Epithelial cell of prostate (primary cell): ENCODE measurements around the gene ZNF660.

ENCODE experiments used
- DNase-seq: peaks from one replicate; pipeline ENCODE4 v3.0.0-alpha.2; 2011; ENCODE audit warnings: low read depth, low spot score
- H3K27ac ChIP-seq: fragments of 450-650 bp; 2 replicates; pipeline ENCODE4 v1.5.1; 2017; ENCODE audit warnings: mild to moderate bottlenecking

Gene ZNF660

DNA sequence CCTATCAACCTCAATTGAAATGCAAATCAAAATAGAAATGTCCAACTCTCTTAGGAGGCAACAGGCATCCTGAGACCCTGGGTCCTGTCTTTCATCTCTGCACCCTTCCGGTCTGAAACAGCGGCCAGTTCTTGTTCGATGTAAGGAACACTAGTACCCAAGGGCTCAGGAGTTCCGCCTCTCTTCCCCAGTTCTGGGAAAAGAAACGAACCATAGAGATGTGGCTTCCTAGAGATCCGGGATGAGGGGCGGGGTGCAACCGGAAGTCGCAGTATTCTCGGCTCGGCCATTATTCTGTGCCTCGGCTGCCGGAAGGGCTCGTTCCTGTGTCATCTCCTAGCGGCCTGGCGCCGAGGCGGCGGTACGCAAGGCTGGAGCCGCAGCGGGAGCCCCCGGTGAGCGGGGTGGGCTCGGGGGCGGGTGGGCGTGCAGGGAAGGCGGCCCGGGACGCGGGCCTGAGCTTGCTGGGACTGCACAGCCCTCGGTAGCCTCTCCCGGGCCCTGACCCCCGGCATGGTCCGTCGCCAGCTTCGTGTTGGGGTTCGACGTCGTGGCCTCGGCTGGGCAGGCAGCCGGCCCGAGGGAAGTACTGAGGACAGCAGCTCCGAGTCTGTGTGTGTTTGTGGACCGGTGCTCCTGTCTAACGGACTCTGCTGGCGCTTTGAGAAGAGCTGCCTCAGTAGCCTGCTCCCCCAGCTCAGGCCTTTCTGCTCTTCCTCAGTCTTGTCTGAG is 40.2 kb downstream of the ZNF660 start, which contains the start of gene ZNF197:
TSS of gene ZNF197 (plus strand) at position 288 of the 732 bp plus-strand sequence. CDS start 4,119 bp downstream, outside the sequence.
- peak within 1 kb of the TSS; percentile 68 for H3K27ac ChIP-seq
- peak; percentile 31 for DNase-seq

- DNase-seq = no peak
- H3K27ac ChIP-seq = no peak overlapping the region
Measured at GRCh38 chr3:44628716-44629115, 44.0 kb downstream of the ZNF660 start.

- no peak for DNase-seq
- H3K27ac ChIP-seq = no peak overlapping the region
Measured at GRCh38 chr3:44632193-44632592, 47.4 kb downstream of the ZNF660 start.

GRCh38 chr3:44642337-44642736 is 57.6 kb downstream of the ZNF660 start:
- no peak overlapping the region for H3K27ac ChIP-seq
- no peak for DNase-seq

GRCh38 chr3:44643024-44643423 is 58.3 kb downstream of the ZNF660 start:
- H3K27ac ChIP-seq = no peak overlapping the region
- DNase-seq = no peak

DNA sequence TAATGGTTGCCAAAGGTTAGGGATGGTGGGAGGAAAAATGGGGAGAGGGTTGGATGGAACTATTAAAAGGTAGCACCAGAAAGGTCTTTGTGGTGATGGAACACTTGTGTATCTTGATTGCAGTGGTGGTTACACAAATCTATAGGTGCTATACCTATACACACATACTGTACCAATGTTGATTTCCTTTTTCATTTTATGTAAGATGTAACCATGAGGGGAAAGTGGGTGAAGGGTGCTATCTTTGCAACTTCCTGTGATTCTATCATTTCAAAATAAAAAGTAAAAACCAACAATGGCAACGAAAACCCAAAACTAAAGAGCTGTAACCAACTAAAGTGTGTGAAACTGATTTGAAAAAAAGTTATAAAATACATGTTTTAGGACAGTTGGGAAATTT is 63.0 kb downstream of the ZNF660 start:
- DNase-seq = no peak
- no peak overlapping the region for H3K27ac ChIP-seq

GRCh38 chr3:44648564-44649229 is 63.9 kb downstream of the ZNF660 start, which contains the start of gene ZNF35:
Gene ZNF35, plus strand, starts transcription at chr3:44648732. Its CDS starts 2,336 bp downstream, at chr3:44651068.
- H3K27ac ChIP-seq = peak within 1 kb of the TSS; percentile 51

More at GRCh38 chr3:44648564-44649229, 63.9 kb downstream of the ZNF660 start, which contains the start of gene ZNF35:
- DNase-seq = peak; percentile 64
